Activated CD4-positive, CD25-positive, alpha-beta regulatory T cell treated with anti-CD3 and anti-CD28 coated beads, Interleukin-2, amount 50 U/mL, for 24 hours (primary cell): ENCODE data around the gene CFD.
"Not testable (repeated sequence)": the region's sequence is repeated elsewhere in the genome, so short reads cannot be mapped to it uniquely, and the experiment has no call there.

ENCODE experiments used
- ATAC-seq, 2 donors: fragments of 150-1000 bp; cut with Tn5 transposase; one replicate each; pipeline ENCODE4 v1.10.0; 2021; ENCODE audit warnings: mild to moderate bottlenecking in 1 of 2, moderate library complexity in 1 of 2

Gene CFD

GRCh38 chr19:825897-826644 is 33.4 kb upstream of the CFD start:
- ATAC-seq: no peak

GRCh38 chr19:827314-827709 is 32.2 kb upstream of the CFD start:
- ATAC-seq: no peak

- ATAC-seq: no peak
These were observed 31.6 kb upstream of the CFD start, which contains the start of gene AZU1 for GRCh38 chr19:827710-828321. AZU1 (plus strand) TSS chr19:827837; CDS start chr19:827847, 10 bp downstream.

GRCh38 chr19:829129-829758 is 30.2 kb upstream of the CFD start:
- no peak for ATAC-seq

- no peak for ATAC-seq
These were observed 27.8 kb upstream of the CFD start for GRCh38 chr19:831407-832369.

- ATAC-seq: no peak
These were observed 25.2 kb upstream of the CFD start for GRCh38 chr19:834216-834615.

GRCh38 chr19:835210-835810 is 24.2 kb upstream of the CFD start:
- ATAC-seq: no peak

- no peak for ATAC-seq
These were observed 18.8 kb upstream of the CFD start, which contains the start of gene PRTN3 for GRCh38 chr19:840519-841206. PRTN3 (plus strand) TSS chr19:840999; CDS start chr19:841009, 10 bp downstream.

- not testable (repeated sequence) for ATAC-seq
These were observed 16.7 kb upstream of the CFD start for GRCh38 chr19:842802-843179.

GRCh38 chr19:843180-843835 is 16.2 kb upstream of the CFD start:
- no peak for ATAC-seq

GRCh38 chr19:843836-844545 is 15.5 kb upstream of the CFD start:
- ATAC-seq: no peak

GRCh38 chr19:844546-844971 is 14.9 kb upstream of the CFD start:
- no peak for ATAC-seq

- ATAC-seq: no peak
These were observed 13.6 kb upstream of the CFD start for GRCh38 chr19:845707-846521.

- ATAC-seq: no peak
These were observed 11.0 kb upstream of the CFD start for GRCh38 chr19:848386-848921.

GRCh38 chr19:849195-849594 is 10.3 kb upstream of the CFD start:
- ATAC-seq: not testable (repeated sequence)

- ATAC-seq: no peak
These were observed 9.1 kb upstream of the CFD start for GRCh38 chr19:850221-850978.

- ATAC-seq: no peak
These were observed 8.5 kb upstream of the CFD start for GRCh38 chr19:850979-851335.
